ENCODE measurements around the gene TRMU. TPM values are rescaled to one million over a fixed set of nuclear protein-coding genes. Genes with fewer than 3 reads are reported as not detected.

TRMU gene
- total RNA-seq, 1 donor from 2014 or later = 60.8 TPM

DNA sequence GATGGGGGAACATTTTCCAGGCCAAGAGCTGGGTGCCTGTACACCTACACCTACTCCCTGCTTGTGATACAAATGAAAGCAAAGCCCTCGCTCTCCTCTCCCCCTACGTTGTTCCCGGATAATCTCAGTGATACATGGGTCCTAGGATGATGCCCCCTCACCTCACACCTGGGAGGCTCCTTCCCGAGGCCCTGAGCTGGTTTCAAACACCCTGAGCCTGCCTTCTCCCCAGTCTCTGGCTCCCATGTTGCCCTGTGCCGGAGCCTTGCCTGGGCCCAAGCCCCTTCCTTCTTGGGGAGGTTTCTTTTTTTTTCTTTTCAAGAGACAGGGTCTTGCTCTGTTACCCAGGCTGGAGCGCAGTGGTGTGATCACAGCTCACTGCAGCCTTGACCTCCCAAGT, 23.3 kb downstream of the TRMU start:
- H3K4me3 Mint-ChIP-seq (ENCODE audit: unreplicated experiment) = no peak overlapping the region
- peaks cover 2% of the 10 kb centered on the region for H3K27me3 Mint-ChIP-seq (ENCODE audit: unreplicated experiment)
- peaks cover 7% of the 10 kb centered on the region for H3K4me1 Mint-ChIP-seq (ENCODE audit: low read depth, unreplicated experiment)
- H3K9me3 Mint-ChIP-seq (ENCODE audit: unreplicated experiment) = peaks cover 5% of the 10 kb centered on the region
- TF ChIP-seq CTCF (IDR thresholded peaks at IDR 0.05; ENCODE audit: partially characterized antibody, unreplicated experiment) = no peak
- no peak overlapping the region for H3K27ac Mint-ChIP-seq (ENCODE audit: unreplicated experiment)
- H3K36me3 Mint-ChIP-seq (ENCODE audit: unreplicated experiment) = peaks cover 7% of the 10 kb centered on the region
- DNase-seq = peak; percentile 7

- no peak for TF ChIP-seq CTCF (IDR thresholded peaks at IDR 0.05; ENCODE audit: partially characterized antibody, unreplicated experiment)
- H3K4me1 Mint-ChIP-seq (ENCODE audit: low read depth, unreplicated experiment) = peaks cover 5% of the 10 kb centered on the region
- H3K4me3 Mint-ChIP-seq (ENCODE audit: unreplicated experiment) = no peak overlapping the region
- DNase-seq = no peak
- no peak overlapping the region for H3K27ac Mint-ChIP-seq (ENCODE audit: unreplicated experiment)
- H3K9me3 Mint-ChIP-seq (ENCODE audit: unreplicated experiment) = peaks cover 5% of the 10 kb centered on the region
- peaks cover 7% of the 10 kb centered on the region for H3K36me3 Mint-ChIP-seq (ENCODE audit: unreplicated experiment)
- H3K27me3 Mint-ChIP-seq (ENCODE audit: unreplicated experiment) = peaks cover 2% of the 10 kb centered on the region
Observed at GRCh38 chr22:46359362-46359761, 23.8 kb downstream of the TRMU start.

GRCh38 chr22:46360097-46360496, 24.6 kb downstream of the TRMU start:
- H3K27ac Mint-ChIP-seq (ENCODE audit: unreplicated experiment) = no peak overlapping the region
- DNase-seq = no peak
- H3K4me3 Mint-ChIP-seq (ENCODE audit: unreplicated experiment) = no peak overlapping the region
- TF ChIP-seq CTCF (IDR thresholded peaks at IDR 0.05; ENCODE audit: partially characterized antibody, unreplicated experiment) = no peak
- H3K27me3 Mint-ChIP-seq (ENCODE audit: unreplicated experiment) = peaks cover 2% of the 10 kb centered on the region
- peaks cover 5% of the 10 kb centered on the region for H3K4me1 Mint-ChIP-seq (ENCODE audit: low read depth, unreplicated experiment)
- peaks cover 7% of the 10 kb centered on the region for H3K36me3 Mint-ChIP-seq (ENCODE audit: unreplicated experiment)
- H3K9me3 Mint-ChIP-seq (ENCODE audit: unreplicated experiment) = peaks cover 5% of the 10 kb centered on the region

GRCh38 chr22:46360891-46361290, 25.4 kb downstream of the TRMU start:
- Mint-ChIP-seq H3K27me3 (ENCODE audit: unreplicated experiment) (no peaks in the 10 kb centered on the region), H3K27ac (ENCODE audit: unreplicated experiment) (no peak overlapping the region), H3K9me3 (ENCODE audit: unreplicated experiment) (peaks cover 4% of the 10 kb centered on the region), H3K36me3 (ENCODE audit: unreplicated experiment) (peaks cover 7% of the 10 kb centered on the region), H3K4me3 (ENCODE audit: unreplicated experiment) (no peak overlapping the region), H3K4me1 (ENCODE audit: low read depth, unreplicated experiment) (peaks cover 3% of the 10 kb centered on the region)
- no peak for TF ChIP-seq CTCF (IDR thresholded peaks at IDR 0.05; ENCODE audit: partially characterized antibody, unreplicated experiment)
- no peak for DNase-seq

DNA sequence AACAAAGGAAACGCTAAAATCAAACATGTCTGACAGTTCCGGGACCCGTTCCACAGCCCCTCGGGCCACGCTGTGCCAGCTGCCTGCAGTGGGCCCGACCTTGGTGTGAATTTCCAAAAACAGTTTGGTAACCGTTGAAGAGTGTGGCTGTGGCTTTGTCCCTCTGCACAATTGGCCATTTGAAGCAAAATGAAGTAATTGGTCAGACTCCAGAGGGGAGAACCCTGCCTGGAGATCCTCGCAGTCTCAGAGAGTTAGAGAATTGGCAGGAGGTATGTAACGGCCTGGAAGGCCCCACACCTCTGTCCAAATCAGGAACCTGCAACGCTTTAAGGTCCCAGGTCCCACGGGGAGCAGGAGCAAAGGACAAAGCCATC, 26.3 kb downstream of the TRMU start:
- DNase-seq = no peak
- peaks cover 7% of the 10 kb centered on the region for H3K36me3 Mint-ChIP-seq (ENCODE audit: unreplicated experiment)
- H3K27me3 Mint-ChIP-seq (ENCODE audit: unreplicated experiment) = no peaks in the 10 kb centered on the region
- H3K9me3 Mint-ChIP-seq (ENCODE audit: unreplicated experiment) = peaks cover 4% of the 10 kb centered on the region
- no peak overlapping the region for H3K27ac Mint-ChIP-seq (ENCODE audit: unreplicated experiment)
- TF ChIP-seq CTCF (IDR thresholded peaks at IDR 0.05; ENCODE audit: partially characterized antibody, unreplicated experiment) = no peak
- H3K4me1 Mint-ChIP-seq (ENCODE audit: low read depth, unreplicated experiment) = peaks cover 3% of the 10 kb centered on the region
- no peak overlapping the region for H3K4me3 Mint-ChIP-seq (ENCODE audit: unreplicated experiment)

Measured in glutamatergic neuron (in vitro differentiated cells).